Cortex of kidney (tissue), 1 donor: ENCODE measurements around the gene HOTAIR.

ENCODE experiments used
- DNase-seq: peaks from one replicate; lab custom pipeline; 2025; lab: John Stamatoyannopoulos, UW

Gene HOTAIR

GRCh38 chr12:53974084-53975063 is at the start of gene HOTAIR:
HOTAIR (minus strand) TSS chr12:53974954.
- no peak for DNase-seq

- DNase-seq = no peak
Observed at GRCh38 chr12:54024127-54024526, 49.4 kb upstream of the HOTAIR start.

GRCh38 chr12:54022960-54023884 is 48.5 kb upstream of the HOTAIR start:
- DNase-seq = no peak

- DNase-seq = no peak
Observed at GRCh38 chr12:54021432-54022013, 46.8 kb upstream of the HOTAIR start.

GRCh38 chr12:54020591-54021405 is 46.0 kb upstream of the HOTAIR start:
- DNase-seq = no peak

GRCh38 chr12:54019924-54020590 is 45.3 kb upstream of the HOTAIR start:
- no peak for DNase-seq

GRCh38 chr12:54019091-54019811 is 44.5 kb upstream of the HOTAIR start:
- DNase-seq = no peak

- no peak for DNase-seq
Observed at GRCh38 chr12:54018468-54018984, 43.8 kb upstream of the HOTAIR start.

GRCh38 chr12:54017878-54018467 is 43.2 kb upstream of the HOTAIR start:
- peak; percentile 84 for DNase-seq

- DNase-seq = no peak
Observed at GRCh38 chr12:54017027-54017788, 42.5 kb upstream of the HOTAIR start.

GRCh38 chr12:54016478-54016964 is 41.8 kb upstream of the HOTAIR start:
- DNase-seq = no peak

- no peak for DNase-seq
Observed at GRCh38 chr12:54016051-54016450, 41.3 kb upstream of the HOTAIR start.

- DNase-seq = no peak
Observed at GRCh38 chr12:54015018-54015931, 40.5 kb upstream of the HOTAIR start.

GRCh38 chr12:54014377-54015017 is 39.7 kb upstream of the HOTAIR start:
- no peak for DNase-seq

GRCh38 chr12:54012631-54013409 is 38.1 kb upstream of the HOTAIR start:
- no peak for DNase-seq
